Suprapubic skin (tissue), 4 donors: ENCODE results near the gene MYEOV. TPM values are rescaled to one million over a fixed set of nuclear protein-coding genes. Genes with fewer than 3 reads are reported as not detected.
A peak's percentile ranks its signal among the peaks of the same experiment; 100 is the strongest.

ENCODE experiments used
- DNase-seq, 2 donors: peaks; one replicate each; pipeline ENCODE4 v3.0.0-alpha.2; 2019; ENCODE audit warnings: low spot score in 2 of 2
- H3K27ac ChIP-seq: fragments of 200-600 bp; sonication (generic); one replicate; pipeline ENCODE4 v1.5.1; 2019
- H3K27me3 ChIP-seq: fragments of 200-600 bp; sonication (generic); one replicate; pipeline ENCODE4 v1.5.1; 2019
- H3K36me3 ChIP-seq: fragments of 200-600 bp; sonication (generic); one replicate; pipeline ENCODE4 v1.5.1; 2019
- H3K4me1 ChIP-seq: fragments of 200-600 bp; sonication (generic); one replicate; pipeline ENCODE4 v1.5.1; 2019
- H3K4me3 ChIP-seq: fragments of 200-600 bp; sonication (generic); one replicate; pipeline ENCODE4 v1.5.1; 2019; ENCODE audit warnings: mild to moderate bottlenecking
- H3K9me3 ChIP-seq: fragments of 200-600 bp; sonication (generic); one replicate; pipeline ENCODE4 v1.5.1; 2019
- CTCF ChIP-seq, 2 donors: fragments of 200-600 bp in 1 of 2; fragments of 450-650 bp in 1 of 2; sonication (generic) in 1 of 2; IDR thresholded peaks; one replicate each; pipeline ENCODE4 v1.5.1; 2016 to 2019; ENCODE audit warnings: antibody characterized with exemption in 2 of 2, mild to moderate bottlenecking in 1 of 2, moderate library complexity in 1 of 2
- EP300 ChIP-seq: sonication (generic); formaldehyde crosslinking; IDR thresholded peaks from one replicate; pipeline ENCODE4 v1.6.1; 2017; ENCODE audit warnings: antibody characterized with exemption
- POLR2A ChIP-seq, 2 donors: fragments of 450-650 bp; IDR thresholded peaks; one replicate each; pipeline ENCODE4 v1.6.1; 2017; ENCODE audit warnings: antibody characterized with exemption in 2 of 2, mild to moderate bottlenecking in 2 of 2, moderate library complexity in 2 of 2
- POLR2AphosphoS5 ChIP-seq, 3 donors: sonication (generic); formaldehyde crosslinking; IDR thresholded peaks; one replicate each; pipeline ENCODE4 v1.6.1; 2017; ENCODE audit warnings: antibody characterized with exemption in 3 of 3
- WGBS: methylation state at CpG from one replicate; pipeline ENCODE4 v1.1.5; 2018; 5-methylcytosine and 5-hydroxymethylcytosine counted together
- total RNA-seq, 4 donors: library from RNA; depleted of rRNA; stranded (reverse); fragments of >200 nt; gene quantifications; one replicate each; pipeline ENCODE4 v1.1.0, GENCODE V29; 2016

The MYEOV gene
- total RNA-seq, result 10 to 100 TPM in 3 of 4 donors, 1 to 10 TPM in 1; 9.9 to 25.6 (median 15.8) TPM

GRCh38 chr11:69293819-69294505 lies at the start of gene MYEOV:
Gene MYEOV (plus strand): TSS chr11:69294155. CDS start chr11:69295355, 1,200 bp downstream.
- WGBS, result 88% methylated on average over 15 of the region's 16 CpGs
- Histone ChIP-seq H3K9me3 (no peaks in the 10 kb centered on the region), H3K36me3 (no peaks in the 10 kb centered on the region), H3K27me3 (no peaks in the 10 kb centered on the region), H3K4me3 (peak within 1 kb of the TSS; percentile 13), H3K4me1 (peaks cover 46% of the 10 kb centered on the region), H3K27ac (no peak within 1 kb of the TSS)
- DNase-seq, result no peak
- no peak for TF ChIP-seq POLR2AphosphoS5 (IDR thresholded peaks at IDR 0.05)
- TF ChIP-seq POLR2A (IDR thresholded peaks at IDR 0.05), result no peak
- TF ChIP-seq EP300, result no peak
- TF ChIP-seq CTCF (IDR thresholded peaks at IDR 0.05), result no peak

GRCh38 chr11:69244266-69244665 lies 49.7 kb upstream of the MYEOV start:
- no peaks in the 10 kb centered on the region for H3K36me3 ChIP-seq
- WGBS, result 90% methylated on average over 2 of the region's 3 CpGs
- H3K4me1 ChIP-seq, result no peaks in the 10 kb centered on the region
- no peak overlapping the region for H3K4me3 ChIP-seq
- DNase-seq, result no peak
- TF ChIP-seq CTCF (IDR thresholded peaks at IDR 0.05) (no peak), POLR2AphosphoS5 (IDR thresholded peaks at IDR 0.05) (no peak), POLR2A (IDR thresholded peaks at IDR 0.05) (no peak), EP300 (no peak)
- no peak overlapping the region for H3K27ac ChIP-seq
- no peaks in the 10 kb centered on the region for H3K9me3 ChIP-seq
- no peaks in the 10 kb centered on the region for H3K27me3 ChIP-seq

GRCh38 chr11:69245041-69245440 lies 48.9 kb upstream of the MYEOV start:
- Histone ChIP-seq H3K27me3 (no peaks in the 10 kb centered on the region), H3K36me3 (no peaks in the 10 kb centered on the region), H3K9me3 (no peaks in the 10 kb centered on the region), H3K4me3 (no peak overlapping the region), H3K4me1 (peaks cover 7% of the 10 kb centered on the region), H3K27ac (no peak overlapping the region)
- WGBS, result 65% methylated on average over 2 of the region's 2 CpGs
- DNase-seq, result no peak
- no peak for TF ChIP-seq POLR2AphosphoS5 (IDR thresholded peaks at IDR 0.05)
- no peak for TF ChIP-seq CTCF (IDR thresholded peaks at IDR 0.05)
- no peak for TF ChIP-seq EP300
- no peak for TF ChIP-seq POLR2A (IDR thresholded peaks at IDR 0.05)

- no peaks in the 10 kb centered on the region for H3K36me3 ChIP-seq
- peaks cover 7% of the 10 kb centered on the region for H3K4me1 ChIP-seq
- H3K4me3 ChIP-seq, result no peak overlapping the region
- TF ChIP-seq POLR2AphosphoS5 (IDR thresholded peaks at IDR 0.05) (no peak), CTCF (IDR thresholded peaks at IDR 0.05) (no peak), POLR2A (IDR thresholded peaks at IDR 0.05) (no peak), EP300 (no peak)
- H3K9me3 ChIP-seq, result no peaks in the 10 kb centered on the region
- H3K27ac ChIP-seq, result no peak overlapping the region
- 90% methylated on average over 16 of the region's 16 CpGs for WGBS
- DNase-seq, result peak in 1 of 2 donors; percentile 69
- H3K27me3 ChIP-seq, result no peaks in the 10 kb centered on the region
Observed at GRCh38 chr11:69245491-69246345, 48.2 kb upstream of the MYEOV start.
